K562 (cell line): ENCODE measurements around the gene CLIC3. TPM values are rescaled to one million over a fixed set of nuclear protein-coding genes. Genes with fewer than 3 reads are reported as not detected.
A peak's percentile ranks its signal among the peaks of the same experiment; 100 is the strongest.

Source experiments
- ASH1L ChIP-seq: fragments of 450-650 bp; IDR thresholded peaks from 2 replicates; pipeline ENCODE4 v1.6.1; 2018; ENCODE audit warnings: borderline replicate concordance, mild to moderate bottlenecking, low read depth; ENCODE audit not compliant: partially characterized antibody
- BRF1 ChIP-seq: IDR thresholded peaks from 3 replicates; pipeline ENCODE4 v1.6.1; 2011; ENCODE audit warnings: borderline replicate concordance, mild to moderate bottlenecking; ENCODE audit not compliant: insufficient read length; ENCODE audit errors: extremely low read depth
- CCAR2 ChIP-seq: fragments of 200-400 bp; formaldehyde crosslinking; IDR thresholded peaks from 2 replicates; pipeline ENCODE4 v1.6.1; 2017; ENCODE audit warnings: mild to moderate bottlenecking, low read depth, low read length
- E2F6 ChIP-seq, 2 experiments: IDR thresholded peaks; 2 replicates each; pipeline ENCODE4 v1.6.1; 2011; ENCODE audit warnings: borderline replicate concordance in 1 of 2, control low read depth in 1 of 2, low read depth in 1 of 2, low read length in 1 of 2, mild to moderate bottlenecking in 1 of 2, mixed read lengths in 1 of 2, moderate library complexity in 1 of 2; ENCODE audit not compliant: insufficient read depth in 1 of 2, insufficient read length in 1 of 2, poor library complexity in 1 of 2, severe bottlenecking in 1 of 2; ENCODE audit errors: extremely low read depth in 1 of 2
- ELF4 ChIP-seq: fragments of 450-650 bp; formaldehyde crosslinking; IDR thresholded peaks from 2 replicates; pipeline ENCODE4 v1.4.0; 2022; ENCODE audit warnings: missing genetic modification characterization
- ELK1 ChIP-seq: sonication (generic); formaldehyde crosslinking; IDR thresholded peaks from 2 replicates; pipeline ENCODE4 v1.8.1; 2022; ENCODE audit warnings: missing genetic modification reagents
- MBD1 ChIP-seq: fragments of 250-450 bp; sonication (Bioruptor Pico); IDR thresholded peaks from 2 replicates; pipeline ENCODE4 v1.8.0; 2022; ENCODE audit warnings: inconsistent platforms
- MXD1 ChIP-seq: fragments of 250-450 bp; sonication (Bioruptor Pico); IDR thresholded peaks from 2 replicates; pipeline ENCODE4 v1.8.0; 2021; ENCODE audit warnings: borderline replicate concordance, mild to moderate bottlenecking, moderate library complexity; ENCODE audit not compliant: poor library complexity, severe bottlenecking
- NFIC ChIP-seq: fragments of 450-650 bp; IDR thresholded peaks from 2 replicates; pipeline ENCODE4 v1.6.1; 2017; ENCODE audit warnings: mild to moderate bottlenecking, inconsistent platforms
- PKNOX1 ChIP-seq: fragments of 450-650 bp; IDR thresholded peaks from 2 replicates; pipeline ENCODE4 v1.6.1; 2016
- YBX1 ChIP-seq: fragments of 450-650 bp; IDR thresholded peaks from 2 replicates; pipeline ENCODE4 v1.7.1; 2016; ENCODE audit warnings: mild to moderate bottlenecking
- ZBTB49 ChIP-seq: sonication (generic); formaldehyde crosslinking; IDR thresholded peaks from 2 replicates; pipeline ENCODE4 v1.8.0; 2022; ENCODE audit warnings: missing genetic modification reagents, mild to moderate bottlenecking, borderline replicate concordance
- ZFX ChIP-seq: sonication (generic); formaldehyde crosslinking; IDR thresholded peaks from 2 replicates; pipeline ENCODE4 v1.8.0; 2022; ENCODE audit warnings: mild to moderate bottlenecking, missing genetic modification reagents, moderate library complexity
- ZNF280B ChIP-seq: fragments of 250-450 bp; sonication (Bioruptor Pico); IDR thresholded peaks from 2 replicates; pipeline ENCODE4 v1.5.1; 2021; ENCODE audit warnings: mild to moderate bottlenecking
- ZNF780A ChIP-seq: fragments of 250-450 bp; sonication (Bioruptor Pico); IDR thresholded peaks from 2 replicates; pipeline ENCODE4 v1.5.0; 2021; ENCODE audit warnings: mild to moderate bottlenecking
- polyA plus RNA-seq, 8 experiments: library from polyadenylated mRNA; depleted of rRNA in 4 of 8; stranded (reverse) in 5 of 8; unstranded in 3 of 8; fragments of >200 nt; fragmentation: Nextera tagmentation in 2 of 8; fragmentation: Illumina TruSeq in 1 of 8; extraction: Ambion mirVana in 2 of 8; extraction: Trizol in 1 of 8; gene quantifications; 2 replicates each; pipeline versions ENCODE4 v1.2.1 to v1.2.3, GENCODE V29; 2011 to 2014; ENCODE audit warnings: inconsistent platforms in 1 of 8, missing spikeins in 1 of 8
- total RNA-seq, 7 experiments: library from RNA; depleted of rRNA in 6 of 7; stranded (reverse); fragments of >200 nt in 6 of 7; fragmentation: Illumina TruSeq in 2 of 7; extraction: Trizol in 2 of 7; gene quantifications; 2 replicates each; pipeline versions ENCODE4 v1.2.1 to v1.2.3, GENCODE V29; 2011 to 2021; ENCODE audit warnings: low replicate concordance in 1 of 7

Gene CLIC3
- total and polyA plus RNA-seq, 9 of the 15 experiments (the other 6 are each of a cell fraction or from before 2014, with no cell fraction given) = 0.27 to 0.29 TPM; not detected in 7

- TF ChIP-seq BRF1 = no peak
- no peak for TF ChIP-seq ELF4 (CRISPR knock-in tag)
- TF ChIP-seq MXD1 = no peak
- no peak for TF ChIP-seq ZBTB49
- no peak for TF ChIP-seq ASH1L
- TF ChIP-seq MBD1 (CRISPR knock-in tag) = no peak
- TF ChIP-seq ZFX (CRISPR knock-in tag) = no peak
- no peak for TF ChIP-seq ZNF280B
- no peak for TF ChIP-seq YBX1
- TF ChIP-seq ZNF780A (CRISPR knock-in tag) = no peak
- no peak for TF ChIP-seq CCAR2
- TF ChIP-seq E2F6 (IDR thresholded peaks at IDR 0.05; ENCODE audit: borderline replicate concordance in 1 of 2, extremely low read depth in 1 of 2, insufficient read depth in 1 of 2, insufficient read length in 1 of 2, low read depth in 1 of 2, low read length in 1 of 2, poor library complexity in 1 of 2, severe bottlenecking in 1 of 2) = peak; percentile 78 to 95
- no peak for TF ChIP-seq ELK1 (CRISPR knock-in tag)
- TF ChIP-seq NFIC = peak; percentile 44
- TF ChIP-seq PKNOX1 = 0 out of 2 replicates have a peak, but pooled peaks have one; percentile 17
Observed at GRCh38 chr9:137012694-137013570, 16.6 kb upstream of the CLIC3 start (continued).
